HepG2 (cell line): ENCODE measurements around the gene SDC1.

ENCODE experiments used
- BRF2 ChIP-seq: sonication (generic); formaldehyde crosslinking; IDR thresholded peaks from 2 replicates; pipeline ENCODE4 v1.8.1; 2022; ENCODE audit warnings: mild to moderate bottlenecking, missing genetic modification reagents
- ESRRA ChIP-seq: sonication (generic); formaldehyde crosslinking; IDR thresholded peaks from 2 replicates; pipeline ENCODE4 v1.5.1; 2020; ENCODE audit warnings: mild to moderate bottlenecking, low read depth, missing genetic modification reagents
- NFE2 ChIP-seq: sonication (generic); formaldehyde crosslinking; IDR thresholded peaks from 2 replicates; pipeline ENCODE4 v1.4.0; 2020; ENCODE audit warnings: missing genetic modification reagents
- RBAK ChIP-seq: sonication (generic); formaldehyde crosslinking; IDR thresholded peaks from 2 replicates; pipeline ENCODE4 v1.5.1; 2020; ENCODE audit warnings: mild to moderate bottlenecking, missing genetic modification reagents
- SNAI1 ChIP-seq: sonication (generic); formaldehyde crosslinking; IDR thresholded peaks from 2 replicates; pipeline ENCODE4 v1.5.0; 2020; ENCODE audit warnings: mild to moderate bottlenecking, missing genetic modification reagents, borderline replicate concordance
- ZNF777 ChIP-seq: sonication (generic); formaldehyde crosslinking; IDR thresholded peaks from 2 replicates; pipeline ENCODE4 v1.4.0; 2020; ENCODE audit warnings: missing genetic modification reagents
- TF ChIP-seq, protein P1 (sequence below), 2 experiments: sonication (generic) in 1 of 2; formaldehyde crosslinking in 1 of 2; IDR thresholded peaks; 2 replicates each; pipeline versions ENCODE4 v1.4.0 to v1.6.1; 2016 to 2020; ENCODE audit warnings: borderline replicate concordance in 1 of 2, low read depth in 1 of 2, mild to moderate bottlenecking in 1 of 2, missing genetic modification reagents in 1 of 2
- TF ChIP-seq, protein P2 (sequence below), 2 experiments: fragments of 450-650 bp in 1 of 2; sonication (generic) in 1 of 2; formaldehyde crosslinking in 1 of 2; IDR thresholded peaks; 2 replicates each; pipeline versions ENCODE4 v1.6.1 to v1.8.0; 2016 to 2022; ENCODE audit warnings: antibody characterized with exemption in 1 of 2, mild to moderate bottlenecking in 1 of 2, missing genetic modification reagents in 1 of 2

DNA sequence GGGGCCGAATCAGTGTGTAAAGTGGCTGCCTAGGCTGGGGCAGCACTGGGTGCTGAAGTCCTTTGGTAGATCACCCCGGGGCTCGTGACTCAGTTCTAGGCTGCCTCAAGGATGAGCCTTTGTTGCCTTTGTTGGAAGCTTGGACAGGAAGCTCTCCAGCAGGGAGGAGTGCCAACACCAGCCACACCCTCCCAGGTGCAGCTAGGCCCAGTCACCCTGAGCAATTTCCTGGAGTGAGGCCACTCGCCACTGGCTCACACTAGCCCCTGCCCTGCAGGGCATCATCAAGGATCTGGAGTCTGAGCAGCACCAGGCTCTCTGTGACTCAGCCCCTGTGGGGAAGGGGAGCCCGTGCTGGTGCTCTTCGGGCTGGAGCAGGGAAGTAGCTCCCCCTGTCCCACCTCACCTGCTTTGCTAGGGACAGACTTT lies 6.7 kb upstream of the SDC1 start:
- TF ChIP-seq, protein P1, sequence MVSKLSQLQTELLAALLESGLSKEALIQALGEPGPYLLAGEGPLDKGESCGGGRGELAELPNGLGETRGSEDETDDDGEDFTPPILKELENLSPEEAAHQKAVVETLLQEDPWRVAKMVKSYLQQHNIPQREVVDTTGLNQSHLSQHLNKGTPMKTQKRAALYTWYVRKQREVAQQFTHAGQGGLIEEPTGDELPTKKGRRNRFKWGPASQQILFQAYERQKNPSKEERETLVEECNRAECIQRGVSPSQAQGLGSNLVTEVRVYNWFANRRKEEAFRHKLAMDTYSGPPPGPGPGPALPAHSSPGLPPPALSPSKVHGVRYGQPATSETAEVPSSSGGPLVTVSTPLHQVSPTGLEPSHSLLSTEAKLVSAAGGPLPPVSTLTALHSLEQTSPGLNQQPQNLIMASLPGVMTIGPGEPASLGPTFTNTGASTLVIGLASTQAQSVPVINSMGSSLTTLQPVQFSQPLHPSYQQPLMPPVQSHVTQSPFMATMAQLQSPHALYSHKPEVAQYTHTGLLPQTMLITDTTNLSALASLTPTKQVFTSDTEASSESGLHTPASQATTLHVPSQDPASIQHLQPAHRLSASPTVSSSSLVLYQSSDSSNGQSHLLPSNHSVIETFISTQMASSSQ (IDR thresholded peaks at IDR 0.05; ENCODE audit: low read depth) = no peak
- TF ChIP-seq, protein P1 (CRISPR knock-in tag; IDR thresholded peaks at IDR 0.05; ENCODE audit: borderline replicate concordance) = no peak
- TF ChIP-seq ESRRA (0 out of 2 replicates have a peak, but pooled peaks have one; percentile 22), RBAK (CRISPR knock-in tag) (no peak), NFE2 (CRISPR knock-in tag) (no peak), ZNF777 (CRISPR knock-in tag) (no peak), BRF2 (CRISPR knock-in tag) (no peak), SNAI1 (CRISPR knock-in tag) (no peak)
- TF ChIP-seq, protein P2, sequence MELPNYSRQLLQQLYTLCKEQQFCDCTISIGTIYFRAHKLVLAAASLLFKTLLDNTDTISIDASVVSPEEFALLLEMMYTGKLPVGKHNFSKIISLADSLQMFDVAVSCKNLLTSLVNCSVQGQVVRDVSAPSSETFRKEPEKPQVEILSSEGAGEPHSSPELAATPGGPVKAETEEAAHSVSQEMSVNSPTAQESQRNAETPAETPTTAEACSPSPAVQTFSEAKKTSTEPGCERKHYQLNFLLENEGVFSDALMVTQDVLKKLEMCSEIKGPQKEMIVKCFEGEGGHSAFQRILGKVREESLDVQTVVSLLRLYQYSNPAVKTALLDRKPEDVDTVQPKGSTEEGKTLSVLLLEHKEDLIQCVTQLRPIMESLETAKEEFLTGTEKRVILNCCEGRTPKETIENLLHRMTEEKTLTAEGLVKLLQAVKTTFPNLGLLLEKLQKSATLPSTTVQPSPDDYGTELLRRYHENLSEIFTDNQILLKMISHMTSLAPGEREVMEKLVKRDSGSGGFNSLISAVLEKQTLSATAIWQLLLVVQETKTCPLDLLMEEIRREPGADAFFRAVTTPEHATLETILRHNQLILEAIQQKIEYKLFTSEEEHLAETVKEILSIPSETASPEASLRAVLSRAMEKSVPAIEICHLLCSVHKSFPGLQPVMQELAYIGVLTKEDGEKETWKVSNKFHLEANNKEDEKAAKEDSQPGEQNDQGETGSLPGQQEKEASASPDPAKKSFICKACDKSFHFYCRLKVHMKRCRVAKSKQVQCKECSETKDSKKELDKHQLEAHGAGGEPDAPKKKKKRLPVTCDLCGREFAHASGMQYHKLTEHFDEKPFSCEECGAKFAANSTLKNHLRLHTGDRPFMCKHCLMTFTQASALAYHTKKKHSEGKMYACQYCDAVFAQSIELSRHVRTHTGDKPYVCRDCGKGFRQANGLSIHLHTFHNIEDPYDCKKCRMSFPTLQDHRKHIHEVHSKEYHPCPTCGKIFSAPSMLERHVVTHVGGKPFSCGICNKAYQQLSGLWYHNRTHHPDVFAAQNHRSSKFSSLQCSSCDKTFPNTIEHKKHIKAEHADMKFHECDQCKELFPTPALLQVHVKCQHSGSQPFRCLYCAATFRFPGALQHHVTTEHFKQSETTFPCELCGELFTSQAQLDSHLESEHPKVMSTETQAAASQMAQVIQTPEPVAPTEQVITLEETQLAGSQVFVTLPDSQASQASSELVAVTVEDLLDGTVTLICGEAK (IDR thresholded peaks at IDR 0.05) = no peak
- TF ChIP-seq, protein P2 (CRISPR knock-in tag; IDR thresholded peaks at IDR 0.05) = no peak
